Neutrophil (primary cell): ENCODE measurements around the gene TJP3.

Experiments
- H3K27ac ChIP-seq: fragments of 200-600 bp; sonication (generic); 2 replicates; pipeline ENCODE4 v1.5.1; 2016; ENCODE audit warnings: mild to moderate bottlenecking, moderate library complexity
- H3K27me3 ChIP-seq: fragments of 200-600 bp; sonication (generic); 2 replicates; pipeline ENCODE4 v1.6.0; 2016; ENCODE audit warnings: mild to moderate bottlenecking
- H3K36me3 ChIP-seq: fragments of 200-600 bp; sonication (generic); 2 replicates; pipeline ENCODE4 v1.5.1; 2017
- H3K4me1 ChIP-seq, 2 experiments: fragments of 200-600 bp in 1 of 2; sonication (generic) in 1 of 2; 1 replicate in 1 of 2; 2 replicates in 1 of 2; pipeline versions ENCODE4 v1.5.1 to v1.6.1; 2013 to 2016; ENCODE audit warnings: low read depth in 1 of 2, low read length in 1 of 2, mild to moderate bottlenecking in 1 of 2, moderate library complexity in 1 of 2; ENCODE audit not compliant: control insufficient read depth in 1 of 2, insufficient read depth in 1 of 2
- H3K4me3 ChIP-seq, 2 experiments: fragments of 200-600 bp in 1 of 2; sonication (generic) in 1 of 2; 1 replicate in 1 of 2; 2 replicates in 1 of 2; pipeline ENCODE4 v1.5.1; 2013 to 2016; ENCODE audit warnings: low read depth in 1 of 2, low read length in 1 of 2, mild to moderate bottlenecking in 1 of 2, moderate library complexity in 1 of 2
- H3K9me3 ChIP-seq: fragments of 200-600 bp; sonication (generic); 2 replicates; pipeline ENCODE4 v1.5.1; 2016
- TF ChIP-seq, protein P1 (sequence below): fragments of 200-600 bp; sonication (generic); IDR thresholded peaks from 2 replicates; pipeline ENCODE4 v1.5.1; 2016; ENCODE audit warnings: antibody characterized with exemption

TJP3 gene

GRCh38 chr19:3695986-3696659, 12.1 kb upstream of the TJP3 start:
- H3K36me3 ChIP-seq, result peaks cover 14% of the 10 kb centered on the region
- no peaks in the 10 kb centered on the region for H3K27me3 ChIP-seq

GRCh38 chr19:3696660-3696995, 11.6 kb upstream of the TJP3 start:
- H3K27me3 ChIP-seq, result no peaks in the 10 kb centered on the region
- H3K36me3 ChIP-seq, result peaks cover 14% of the 10 kb centered on the region
- TF ChIP-seq, protein P1, sequence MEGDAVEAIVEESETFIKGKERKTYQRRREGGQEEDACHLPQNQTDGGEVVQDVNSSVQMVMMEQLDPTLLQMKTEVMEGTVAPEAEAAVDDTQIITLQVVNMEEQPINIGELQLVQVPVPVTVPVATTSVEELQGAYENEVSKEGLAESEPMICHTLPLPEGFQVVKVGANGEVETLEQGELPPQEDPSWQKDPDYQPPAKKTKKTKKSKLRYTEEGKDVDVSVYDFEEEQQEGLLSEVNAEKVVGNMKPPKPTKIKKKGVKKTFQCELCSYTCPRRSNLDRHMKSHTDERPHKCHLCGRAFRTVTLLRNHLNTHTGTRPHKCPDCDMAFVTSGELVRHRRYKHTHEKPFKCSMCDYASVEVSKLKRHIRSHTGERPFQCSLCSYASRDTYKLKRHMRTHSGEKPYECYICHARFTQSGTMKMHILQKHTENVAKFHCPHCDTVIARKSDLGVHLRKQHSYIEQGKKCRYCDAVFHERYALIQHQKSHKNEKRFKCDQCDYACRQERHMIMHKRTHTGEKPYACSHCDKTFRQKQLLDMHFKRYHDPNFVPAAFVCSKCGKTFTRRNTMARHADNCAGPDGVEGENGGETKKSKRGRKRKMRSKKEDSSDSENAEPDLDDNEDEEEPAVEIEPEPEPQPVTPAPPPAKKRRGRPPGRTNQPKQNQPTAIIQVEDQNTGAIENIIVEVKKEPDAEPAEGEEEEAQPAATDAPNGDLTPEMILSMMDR, result no peak

More at GRCh38 chr19:3695986-3696659, 12.1 kb upstream of the TJP3 start:
- no peak overlapping the region for H3K27ac ChIP-seq
- no peak overlapping the region for H3K4me3 ChIP-seq
- TF ChIP-seq, protein P1, result no peak
- H3K9me3 ChIP-seq, result no peaks in the 10 kb centered on the region
- peaks cover 11 to 19% of the 10 kb centered on the region in 2 experiments for H3K4me1 ChIP-seq

DNA sequence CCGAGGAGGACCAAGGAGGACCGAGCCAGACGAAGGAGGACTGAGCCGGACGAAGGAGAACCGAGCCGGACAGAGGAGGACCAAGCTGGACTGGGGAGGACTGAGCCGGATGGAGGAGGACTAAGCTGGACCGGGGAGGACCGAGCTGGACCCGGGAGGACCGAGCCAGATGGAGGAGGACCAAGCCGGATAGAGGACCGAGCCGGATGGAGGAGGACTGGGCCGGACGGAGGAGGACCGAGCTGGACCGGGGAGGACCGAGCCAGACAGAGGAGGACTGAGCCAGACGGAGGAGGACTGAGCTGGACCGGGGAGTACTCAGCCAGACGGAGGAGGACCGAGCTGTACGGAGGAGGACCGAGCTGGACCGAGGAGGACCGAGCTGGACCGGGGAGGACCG, 11.1 kb upstream of the TJP3 start:
- no peak overlapping the region for H3K4me3 ChIP-seq
- no peaks in the 10 kb centered on the region for H3K9me3 ChIP-seq
- no peak overlapping the region for H3K27ac ChIP-seq
- H3K4me1 ChIP-seq, result peaks cover 11 to 19% of the 10 kb centered on the region in 2 experiments
- TF ChIP-seq, protein P1, result no peak
- peaks cover 14% of the 10 kb centered on the region for H3K36me3 ChIP-seq
- no peaks in the 10 kb centered on the region for H3K27me3 ChIP-seq

More at GRCh38 chr19:3696660-3696995, 11.6 kb upstream of the TJP3 start:
- no peaks in the 10 kb centered on the region for H3K9me3 ChIP-seq
- peaks cover 11 to 19% of the 10 kb centered on the region in 2 experiments for H3K4me1 ChIP-seq
- no peak overlapping the region for H3K4me3 ChIP-seq
- H3K27ac ChIP-seq, result no peak overlapping the region

GRCh38 chr19:3697671-3698385, 10.4 kb upstream of the TJP3 start:
- TF ChIP-seq, protein P1, result no peak
- Histone ChIP-seq H3K4me3 (no peak overlapping the region), H3K27me3 (no peaks in the 10 kb centered on the region), H3K9me3 (no peaks in the 10 kb centered on the region), H3K4me1 (peaks cover 11 to 19% of the 10 kb centered on the region in 2 experiments), H3K36me3 (peaks cover 14% of the 10 kb centered on the region), H3K27ac (no peak overlapping the region)

DNA sequence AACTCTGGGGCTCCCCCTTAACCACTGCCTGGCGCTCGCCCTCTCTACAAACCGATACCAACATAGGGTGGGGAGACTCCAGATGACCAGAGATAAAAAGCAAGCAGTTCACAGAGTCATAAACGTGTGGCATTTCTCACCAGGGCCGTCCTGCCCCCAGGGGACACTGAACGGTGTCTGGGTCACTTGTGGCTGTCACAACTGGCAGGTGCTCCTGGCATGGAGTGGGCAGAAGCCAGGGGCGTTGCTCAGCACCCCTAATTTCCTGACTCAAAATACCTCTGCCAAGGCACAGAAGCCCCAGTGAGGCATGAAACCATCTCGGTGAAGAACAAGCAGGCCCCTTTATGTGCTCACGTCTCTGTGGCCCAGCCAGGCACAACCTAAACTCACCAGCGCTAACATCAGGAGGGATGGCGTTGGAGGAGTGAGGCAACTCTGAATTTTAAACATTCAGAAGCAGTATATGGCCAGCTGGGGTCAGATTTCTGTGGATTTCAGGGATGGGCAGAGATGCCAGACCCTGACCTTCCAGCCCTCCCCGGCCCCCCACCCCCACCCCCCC, 9.7 kb upstream of the TJP3 start:
- Histone ChIP-seq H3K27ac (no peak overlapping the region), H3K9me3 (no peaks in the 10 kb centered on the region), H3K36me3 (peaks cover 14% of the 10 kb centered on the region), H3K27me3 (no peaks in the 10 kb centered on the region), H3K4me1 (peaks cover 11 to 19% of the 10 kb centered on the region in 2 experiments), H3K4me3 (no peak overlapping the region)
- TF ChIP-seq, protein P1, result no peak
